ENCODE measurements around the gene ZMIZ1. TPM values are rescaled to one million over a fixed set of nuclear protein-coding genes. Genes with fewer than 3 reads are reported as not detected.

ZMIZ1 gene
- total RNA-seq, 4 donors from 2014 or later: 65.5 to 88.2 (median 69.3) TPM

DNA sequence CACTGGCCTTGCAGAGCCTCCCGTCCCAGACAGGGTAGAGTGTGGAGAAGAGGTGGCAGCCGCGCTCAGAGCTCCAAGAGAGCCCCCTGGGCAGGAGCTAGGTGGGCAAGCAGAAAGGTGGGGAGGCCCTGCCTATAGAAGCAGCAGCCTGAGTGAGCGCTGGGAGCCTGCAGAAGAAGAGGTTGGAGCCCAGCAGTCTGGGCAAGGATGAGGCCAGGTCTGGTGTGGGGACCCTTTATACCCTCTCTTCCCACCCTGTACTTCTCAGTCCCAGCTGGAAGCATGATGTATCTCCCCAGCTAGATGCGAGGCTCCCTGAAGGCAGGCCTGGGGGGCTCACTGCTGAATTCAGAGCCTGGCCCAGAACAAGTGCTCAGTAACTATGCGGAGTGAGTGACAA, 44.5 kb upstream of the ZMIZ1 start:
- Histone ChIP-seq H3K9me3 (no peaks in the 10 kb centered on the region), H3K27ac (no peak overlapping the region), H3K4me3 (no peak overlapping the region), H3K4me1 (peaks cover 0 to 25% (median 5%) of the 10 kb centered on the region in 4 donors), H3K36me3 (no peaks in the 10 kb centered on the region), H3K27me3 (no peaks in the 10 kb centered on the region)
- no peak for DNase-seq (ENCODE audit: low spot score in 2 of 2)
- TF ChIP-seq EP300 (IDR thresholded peaks at IDR 0.05): no peak
- TF ChIP-seq, protein P1, sequence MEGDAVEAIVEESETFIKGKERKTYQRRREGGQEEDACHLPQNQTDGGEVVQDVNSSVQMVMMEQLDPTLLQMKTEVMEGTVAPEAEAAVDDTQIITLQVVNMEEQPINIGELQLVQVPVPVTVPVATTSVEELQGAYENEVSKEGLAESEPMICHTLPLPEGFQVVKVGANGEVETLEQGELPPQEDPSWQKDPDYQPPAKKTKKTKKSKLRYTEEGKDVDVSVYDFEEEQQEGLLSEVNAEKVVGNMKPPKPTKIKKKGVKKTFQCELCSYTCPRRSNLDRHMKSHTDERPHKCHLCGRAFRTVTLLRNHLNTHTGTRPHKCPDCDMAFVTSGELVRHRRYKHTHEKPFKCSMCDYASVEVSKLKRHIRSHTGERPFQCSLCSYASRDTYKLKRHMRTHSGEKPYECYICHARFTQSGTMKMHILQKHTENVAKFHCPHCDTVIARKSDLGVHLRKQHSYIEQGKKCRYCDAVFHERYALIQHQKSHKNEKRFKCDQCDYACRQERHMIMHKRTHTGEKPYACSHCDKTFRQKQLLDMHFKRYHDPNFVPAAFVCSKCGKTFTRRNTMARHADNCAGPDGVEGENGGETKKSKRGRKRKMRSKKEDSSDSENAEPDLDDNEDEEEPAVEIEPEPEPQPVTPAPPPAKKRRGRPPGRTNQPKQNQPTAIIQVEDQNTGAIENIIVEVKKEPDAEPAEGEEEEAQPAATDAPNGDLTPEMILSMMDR (IDR thresholded peaks at IDR 0.05): no peak
- TF ChIP-seq POLR2A (IDR thresholded peaks at IDR 0.05): no peak
- WGBS, 2 donors: 98% methylated on average over 5 to 6 of the region's 6 CpGs

DNA sequence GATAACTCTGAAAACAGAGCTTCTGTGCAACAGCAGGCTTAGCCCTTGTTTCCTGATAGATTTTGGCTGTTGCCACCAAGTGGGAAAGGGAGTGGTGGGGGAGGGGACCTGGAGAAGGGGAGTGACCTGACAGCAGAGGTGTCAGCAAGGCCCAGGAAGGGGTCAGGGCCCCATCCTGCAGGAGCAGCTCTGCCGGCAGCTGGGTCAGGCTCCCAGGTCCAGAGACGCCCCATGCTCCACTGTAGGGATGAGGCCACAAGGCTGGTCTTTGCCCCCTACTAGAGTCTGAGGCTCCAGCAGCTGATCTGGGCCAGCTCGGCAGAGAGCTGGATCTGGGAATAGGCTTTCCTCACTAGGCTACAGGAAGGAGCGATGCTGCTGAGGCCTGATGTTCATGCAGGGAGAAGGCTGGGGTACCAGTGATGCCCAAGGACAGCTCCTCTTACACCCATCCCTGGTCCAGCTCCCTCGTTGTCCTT, 44.0 kb upstream of the ZMIZ1 start:
- WGBS, 2 donors: 71 to 74% methylated on average over 3 to 4 of the region's 5 CpGs
- TF ChIP-seq EP300 (IDR thresholded peaks at IDR 0.05) (no peak), POLR2A (IDR thresholded peaks at IDR 0.05) (no peak)
- TF ChIP-seq, protein P1 (IDR thresholded peaks at IDR 0.05): no peak
- no peaks in the 10 kb centered on the region for H3K9me3 ChIP-seq
- H3K36me3 ChIP-seq: no peaks in the 10 kb centered on the region
- H3K4me1 ChIP-seq: peaks cover 0 to 20% (median 5%) of the 10 kb centered on the region in 4 donors
- DNase-seq (ENCODE audit: low spot score in 2 of 2): no peak
- no peaks in the 10 kb centered on the region for H3K27me3 ChIP-seq
- peak overlapping the region in 1 of 4 donors; percentile 7 for H3K27ac ChIP-seq
- H3K4me3 ChIP-seq: no peak overlapping the region

DNA sequence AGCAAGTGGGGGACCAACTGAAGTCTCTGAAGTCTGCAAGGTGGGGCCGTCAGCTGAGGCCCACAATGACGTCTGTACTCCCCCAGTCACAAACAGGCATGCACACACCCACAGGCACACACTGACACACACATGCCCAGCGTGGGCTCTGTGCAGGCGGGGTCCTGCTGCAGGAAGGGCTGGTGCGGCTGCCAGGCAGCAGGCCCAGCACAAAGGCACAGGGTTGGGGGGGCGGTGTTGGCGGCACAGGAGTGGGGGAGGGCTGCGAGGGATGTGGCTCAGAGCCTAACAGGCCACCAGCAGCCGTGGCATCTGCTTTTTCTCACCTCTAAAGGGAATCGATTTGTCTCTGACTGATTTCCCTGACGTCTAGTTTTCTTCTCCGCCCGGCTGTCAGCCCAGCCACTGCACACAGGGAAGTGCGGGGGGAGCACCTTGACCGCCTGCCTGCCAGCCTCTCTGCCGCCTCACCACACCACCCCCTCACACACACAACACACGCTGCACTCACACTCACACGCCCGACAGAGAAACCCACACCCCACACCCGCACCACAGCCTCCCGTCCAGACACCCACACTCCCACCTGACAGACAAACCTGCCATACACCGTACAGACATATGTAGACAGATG, 43.5 kb upstream of the ZMIZ1 start:
- Histone ChIP-seq H3K36me3 (no peaks in the 10 kb centered on the region), H3K4me3 (no peak overlapping the region), H3K27ac (no peak overlapping the region), H3K9me3 (no peaks in the 10 kb centered on the region), H3K27me3 (no peaks in the 10 kb centered on the region), H3K4me1 (peaks cover 0 to 15% (median under 1%) of the 10 kb centered on the region in 4 donors)
- no peak for DNase-seq (ENCODE audit: low spot score in 2 of 2)
- WGBS, 2 donors: 56 to 60% methylated on average over 20 to 22 of the region's 22 CpGs
- TF ChIP-seq, protein P1 (IDR thresholded peaks at IDR 0.05): no peak

DNA sequence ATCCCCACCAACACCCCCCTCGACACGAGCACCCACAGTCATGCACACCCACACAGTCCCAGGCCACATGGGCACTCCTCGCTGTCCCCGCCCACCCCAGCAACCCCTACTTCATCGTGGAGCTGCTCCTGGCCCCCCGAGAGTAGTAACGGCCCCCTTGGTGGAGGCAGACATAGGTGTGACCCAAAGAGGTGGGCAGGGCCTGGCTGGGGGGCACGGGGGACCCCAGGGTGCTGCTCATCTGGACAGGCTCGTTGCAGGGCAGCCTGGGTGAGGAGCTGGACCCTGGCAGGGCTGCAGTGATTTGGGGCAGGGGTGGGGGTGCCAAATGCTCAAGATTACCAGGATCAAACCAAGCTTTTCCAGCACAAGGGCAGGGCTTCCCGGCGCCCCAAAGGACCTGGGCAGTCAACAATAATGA, 42.4 kb upstream of the ZMIZ1 start:
- no peak for DNase-seq (ENCODE audit: low spot score in 2 of 2)
- Histone ChIP-seq H3K4me1 (peaks cover 0 to 12% (median 0%) of the 10 kb centered on the region in 4 donors), H3K27me3 (no peaks in the 10 kb centered on the region), H3K36me3 (no peaks in the 10 kb centered on the region), H3K27ac (no peak overlapping the region), H3K9me3 (no peaks in the 10 kb centered on the region), H3K4me3 (no peak overlapping the region)
- WGBS, 2 donors: 78 to 84% methylated on average over 10 to 11 of the region's 11 CpGs
- TF ChIP-seq, protein P1 (IDR thresholded peaks at IDR 0.05): no peak
- TF ChIP-seq EP300 (IDR thresholded peaks at IDR 0.05) (no peak), POLR2A (IDR thresholded peaks at IDR 0.05) (no peak)

DNA sequence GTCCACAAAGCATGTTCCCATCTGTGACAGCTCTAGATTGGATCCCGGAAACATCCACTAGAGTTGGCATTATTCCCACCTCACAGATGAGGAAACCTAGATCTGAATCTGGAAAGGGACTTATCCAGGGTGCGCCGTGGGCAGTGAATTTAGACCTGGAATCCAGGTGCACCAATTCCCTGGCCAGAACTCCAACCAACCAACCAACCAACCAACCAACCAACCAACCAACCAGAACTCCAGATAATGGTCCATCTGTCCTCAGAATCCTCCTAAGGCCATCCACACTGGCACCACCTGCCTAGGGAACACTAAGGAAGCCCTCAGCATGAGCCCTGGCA, 42.0 kb upstream of the ZMIZ1 start:
- H3K4me1 ChIP-seq: peaks cover 0 to 12% (median 0%) of the 10 kb centered on the region in 4 donors
- no peaks in the 10 kb centered on the region for H3K9me3 ChIP-seq
- TF ChIP-seq, protein P1 (IDR thresholded peaks at IDR 0.05): no peak
- no peak for TF ChIP-seq EP300 (IDR thresholded peaks at IDR 0.05)
- no peak for TF ChIP-seq POLR2A (IDR thresholded peaks at IDR 0.05)
- WGBS, 2 donors: 93 to 97% methylated on average over 3 of the region's 3 CpGs
- H3K27me3 ChIP-seq: no peaks in the 10 kb centered on the region
- no peak overlapping the region for H3K4me3 ChIP-seq
- H3K36me3 ChIP-seq: no peaks in the 10 kb centered on the region
- DNase-seq (ENCODE audit: low spot score in 2 of 2): no peak
- H3K27ac ChIP-seq: no peak overlapping the region
